Chondrocyte (in vitro differentiated cells): Measurements from ENCODE around the gene SF3B4. TPM values are rescaled to one million over a fixed set of nuclear protein-coding genes. Genes with fewer than 3 reads are reported as not detected.

Source experiments
- DNase-seq: peaks from one replicate; pipeline ENCODE4 v3.0.0; 2021; ENCODE audit warnings: mixed read lengths, low spot score
- H3K27ac Mint-ChIP-seq: one replicate; pipeline ENCODE4 v1.8.0; 2021; ENCODE audit warnings: mild to moderate bottlenecking, moderate library complexity, mixed read lengths; ENCODE audit not compliant: unreplicated experiment
- H3K27me3 Mint-ChIP-seq: 2 replicates; pipeline ENCODE4 v1.8.0; 2021; ENCODE audit warnings: low read depth, mixed read lengths
- H3K36me3 Mint-ChIP-seq: 2 replicates; pipeline ENCODE4 v1.8.0; 2021; ENCODE audit warnings: low read depth, mixed read lengths
- H3K4me1 Mint-ChIP-seq: 2 replicates; pipeline ENCODE4 v1.8.0; 2021; ENCODE audit warnings: low read depth, mild to moderate bottlenecking, mixed read lengths
- H3K4me3 Mint-ChIP-seq: one replicate; pipeline ENCODE4 v1.8.0; 2021; ENCODE audit warnings: mild to moderate bottlenecking, moderate library complexity, mixed read lengths; ENCODE audit not compliant: unreplicated experiment
- H3K9me3 Mint-ChIP-seq: 2 replicates; pipeline ENCODE4 v1.8.0; 2021; ENCODE audit warnings: low read depth, mixed read lengths
- total RNA-seq: library from RNA; stranded (reverse); gene quantifications from 3 replicates; pipeline ENCODE4 v1.2.1, GENCODE V29; 2021
- TF ChIP-seq, protein P1 (sequence below): fragments of 200-600 bp; sonication (generic); IDR thresholded peaks from 2 replicates; pipeline ENCODE4 v1.5.0; 2021; ENCODE audit warnings: antibody characterized with exemption, mild to moderate bottlenecking, moderate library complexity

The SF3B4 gene
- total RNA-seq, 1 donor from 2014 or later, result 58.2 TPM

DNA sequence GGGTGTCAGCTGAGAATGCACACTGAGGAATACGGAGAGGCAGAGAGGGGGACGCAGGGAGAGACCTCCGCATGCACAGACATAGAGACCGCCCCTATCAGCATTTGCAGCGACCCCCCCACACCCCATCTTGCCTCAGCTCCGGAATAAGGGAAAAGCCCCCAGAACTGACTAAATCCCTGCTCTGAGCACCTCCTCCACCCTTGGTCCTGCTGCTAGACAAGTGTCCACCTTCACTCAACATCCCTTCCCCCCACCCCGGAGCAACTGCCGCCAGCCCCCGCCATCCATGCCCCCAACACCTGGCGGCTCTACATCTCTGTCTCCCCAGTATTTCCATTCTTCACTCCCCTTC is 10.7 kb downstream of the SF3B4 start:
- no peak for DNase-seq

DNA sequence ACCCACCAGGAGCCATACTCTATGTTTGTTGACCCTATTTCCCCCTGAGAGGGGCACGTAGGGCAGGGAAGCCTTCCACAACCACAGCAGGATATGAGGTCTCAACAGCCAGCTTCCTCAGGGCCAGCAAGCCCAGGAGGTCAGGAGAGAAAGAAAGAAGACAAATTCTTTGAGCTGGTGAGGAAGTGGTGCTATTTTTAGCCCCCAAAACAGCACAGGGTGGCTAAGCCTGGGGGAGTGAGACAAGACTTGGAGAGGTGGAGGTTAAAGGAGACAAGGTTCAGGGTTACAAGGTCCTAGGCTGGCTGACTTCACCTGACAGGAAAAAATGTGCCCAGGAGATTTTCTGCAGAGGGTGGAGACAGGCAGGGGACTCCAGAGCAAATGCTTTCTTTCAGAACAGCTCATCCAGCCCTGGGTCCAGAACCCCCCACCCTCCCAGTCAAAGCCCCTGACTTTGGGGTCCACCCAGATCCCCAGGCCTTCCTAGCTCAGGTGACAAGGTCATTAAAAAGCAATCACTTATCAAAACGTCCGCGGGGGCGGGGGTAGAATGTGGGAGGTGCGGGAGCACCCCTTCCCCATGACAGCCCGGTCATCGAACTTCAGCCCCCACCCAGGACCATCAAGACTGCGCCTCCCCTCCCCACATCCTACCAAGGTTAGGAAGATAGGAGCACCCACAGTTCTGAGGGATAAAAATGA is 11.3 kb downstream of the SF3B4 start:
- Mint-ChIP-seq H3K9me3 (no peaks in the 10 kb centered on the region), H3K4me3 (peak overlapping the region; percentile 81), H3K4me1 (peaks cover 25% of the 10 kb centered on the region), H3K27me3 (no peaks in the 10 kb centered on the region), H3K27ac (peak overlapping the region; percentile 28), H3K36me3 (peaks cover 12% of the 10 kb centered on the region)
- no peak for DNase-seq
- TF ChIP-seq, protein P1, sequence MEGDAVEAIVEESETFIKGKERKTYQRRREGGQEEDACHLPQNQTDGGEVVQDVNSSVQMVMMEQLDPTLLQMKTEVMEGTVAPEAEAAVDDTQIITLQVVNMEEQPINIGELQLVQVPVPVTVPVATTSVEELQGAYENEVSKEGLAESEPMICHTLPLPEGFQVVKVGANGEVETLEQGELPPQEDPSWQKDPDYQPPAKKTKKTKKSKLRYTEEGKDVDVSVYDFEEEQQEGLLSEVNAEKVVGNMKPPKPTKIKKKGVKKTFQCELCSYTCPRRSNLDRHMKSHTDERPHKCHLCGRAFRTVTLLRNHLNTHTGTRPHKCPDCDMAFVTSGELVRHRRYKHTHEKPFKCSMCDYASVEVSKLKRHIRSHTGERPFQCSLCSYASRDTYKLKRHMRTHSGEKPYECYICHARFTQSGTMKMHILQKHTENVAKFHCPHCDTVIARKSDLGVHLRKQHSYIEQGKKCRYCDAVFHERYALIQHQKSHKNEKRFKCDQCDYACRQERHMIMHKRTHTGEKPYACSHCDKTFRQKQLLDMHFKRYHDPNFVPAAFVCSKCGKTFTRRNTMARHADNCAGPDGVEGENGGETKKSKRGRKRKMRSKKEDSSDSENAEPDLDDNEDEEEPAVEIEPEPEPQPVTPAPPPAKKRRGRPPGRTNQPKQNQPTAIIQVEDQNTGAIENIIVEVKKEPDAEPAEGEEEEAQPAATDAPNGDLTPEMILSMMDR, result no peak

More for the DNA sequence above, 10.7 kb downstream of the SF3B4 start:
- Mint-ChIP-seq H3K27ac (no peak overlapping the region), H3K9me3 (no peaks in the 10 kb centered on the region), H3K4me3 (peak overlapping the region; percentile 81), H3K4me1 (peaks cover 25% of the 10 kb centered on the region), H3K36me3 (peaks cover 9% of the 10 kb centered on the region), H3K27me3 (no peaks in the 10 kb centered on the region)
- TF ChIP-seq, protein P1, result no peak

DNA sequence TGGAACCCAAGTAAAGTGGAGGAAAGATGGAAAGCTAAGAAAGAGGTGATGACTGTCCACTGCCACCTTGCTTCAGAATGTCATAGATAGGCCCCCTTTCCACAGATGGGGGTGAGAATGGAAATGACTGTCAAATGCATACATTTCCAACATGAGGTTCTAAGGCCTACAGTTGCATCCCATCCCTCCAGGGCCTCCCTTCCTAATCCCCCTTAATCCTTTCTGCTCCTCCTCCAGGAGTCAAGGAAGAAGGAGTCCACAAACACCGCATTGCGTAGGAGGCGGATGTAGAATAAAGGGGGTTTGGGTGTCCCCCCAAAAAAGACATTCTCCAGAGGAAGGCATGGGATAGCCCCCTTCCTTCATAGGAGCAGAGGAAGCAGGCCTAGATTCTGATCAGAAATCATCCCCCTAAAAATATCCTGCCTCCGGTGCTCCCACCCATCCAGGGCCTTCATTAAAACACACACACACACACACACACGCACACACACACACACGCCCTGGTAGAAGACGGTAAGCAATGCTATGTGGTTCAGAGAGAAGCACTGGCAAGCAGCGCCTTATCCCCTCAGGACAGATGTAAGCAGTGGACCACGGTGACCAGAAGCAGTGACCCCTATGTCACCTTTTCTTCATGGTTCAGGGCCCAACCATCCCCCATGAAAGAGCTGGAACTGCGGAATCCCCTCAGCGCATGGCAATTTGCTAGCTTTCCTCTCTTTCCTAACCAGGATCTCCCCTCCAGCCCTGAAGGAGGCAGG is 12.0 kb downstream of the SF3B4 start:
- Mint-ChIP-seq H3K27me3 (no peaks in the 10 kb centered on the region), H3K36me3 (peaks cover 17% of the 10 kb centered on the region), H3K27ac (peak overlapping the region; percentile 28), H3K4me1 (peaks cover 25% of the 10 kb centered on the region), H3K4me3 (peak overlapping the region; percentile 81), H3K9me3 (no peaks in the 10 kb centered on the region)
- DNase-seq, result no peak
- TF ChIP-seq, protein P1, result no peak

DNA sequence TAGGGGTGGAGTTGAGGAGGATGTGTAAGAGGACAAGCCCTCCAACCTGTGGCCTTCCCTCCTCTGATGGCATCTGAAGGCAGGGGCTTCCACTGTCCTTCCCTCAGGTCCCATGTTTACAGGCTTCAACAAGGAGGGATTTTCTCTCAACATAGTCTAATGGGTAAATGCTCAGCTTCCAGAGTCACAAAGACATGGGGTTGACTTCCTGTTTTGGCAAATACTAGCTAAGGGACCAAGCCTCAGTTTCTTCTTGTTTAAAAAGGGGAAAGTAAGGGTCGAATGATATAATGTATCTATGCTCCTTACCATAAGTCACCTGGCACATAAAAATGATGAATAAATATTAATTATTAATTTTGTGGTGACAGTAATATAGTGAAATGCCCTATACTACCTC is 13.1 kb downstream of the SF3B4 start:
- H3K36me3 Mint-ChIP-seq, result peaks cover 17% of the 10 kb centered on the region
- H3K4me3 Mint-ChIP-seq, result no peak overlapping the region
- TF ChIP-seq, protein P1, result no peak
- H3K4me1 Mint-ChIP-seq, result peaks cover 25% of the 10 kb centered on the region
- no peaks in the 10 kb centered on the region for H3K27me3 Mint-ChIP-seq
- H3K27ac Mint-ChIP-seq, result no peak overlapping the region
- no peak for DNase-seq
- H3K9me3 Mint-ChIP-seq, result no peaks in the 10 kb centered on the region

DNA sequence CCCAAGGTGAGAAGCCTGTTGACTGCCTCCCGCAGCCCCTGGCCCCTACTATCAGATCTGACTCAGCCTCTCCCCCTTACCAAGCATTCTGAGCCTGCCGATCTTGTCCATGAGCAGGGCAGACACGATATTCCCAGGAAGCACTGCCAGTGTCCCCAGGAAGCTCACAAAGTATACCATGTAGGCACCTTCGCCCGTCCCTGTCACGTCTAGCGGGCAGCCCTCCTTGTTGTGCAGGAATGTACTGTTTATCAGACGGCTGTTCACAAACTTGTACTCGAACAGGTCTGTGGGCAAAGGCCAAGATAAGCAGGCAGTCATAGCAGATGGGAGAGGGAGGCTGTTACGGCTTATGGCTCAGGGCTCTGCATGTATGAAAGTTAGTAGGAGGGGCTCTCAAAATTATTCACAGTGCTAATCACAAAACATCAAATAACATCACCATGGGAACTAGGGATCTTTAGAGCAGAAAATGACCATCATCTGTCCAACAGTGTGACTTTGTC is 21.0 kb downstream of the SF3B4 start:
- Mint-ChIP-seq H3K27ac (no peak overlapping the region), H3K9me3 (no peaks in the 10 kb centered on the region), H3K36me3 (peaks cover 20% of the 10 kb centered on the region), H3K4me3 (no peak overlapping the region), H3K27me3 (no peaks in the 10 kb centered on the region), H3K4me1 (no peaks in the 10 kb centered on the region)
- TF ChIP-seq, protein P1, result no peak
- DNase-seq, result no peak
